K562 (cell line): Measurements from ENCODE around the gene FZD4. TPM values are rescaled to one million over a fixed set of nuclear protein-coding genes. Genes with fewer than 3 reads are reported as not detected.
A peak's percentile ranks its signal among the peaks of the same experiment; 100 is the strongest.

Source experiments
- BDP1 ChIP-seq: IDR thresholded peaks from 3 replicates; pipeline ENCODE4 v1.6.1; 2011; ENCODE audit not compliant: insufficient read length, insufficient read depth
- CBFB ChIP-seq: sonication (generic); formaldehyde crosslinking; IDR thresholded peaks from 2 replicates; pipeline ENCODE4 v1.4.0; 2020; ENCODE audit warnings: mild to moderate bottlenecking, missing genetic modification reagents
- CXXC5 ChIP-seq: fragments of 250-450 bp; sonication (Bioruptor Pico); IDR thresholded peaks from 2 replicates; pipeline ENCODE4 v1.8.0; 2022; ENCODE audit warnings: inconsistent platforms, mild to moderate bottlenecking, moderate library complexity
- EHMT2 ChIP-seq: fragments of 450-650 bp; IDR thresholded peaks from 2 replicates; pipeline ENCODE4 v1.6.1; 2018; ENCODE audit warnings: antibody characterized with exemption
- KAT8 ChIP-seq: fragments of 450-650 bp; IDR thresholded peaks from 2 replicates; pipeline ENCODE4 v1.6.1; 2016; ENCODE audit warnings: low read depth, mild to moderate bottlenecking
- KLF16 ChIP-seq: IDR thresholded peaks from 2 replicates; pipeline ENCODE4 v1.6.1; 2016; ENCODE audit warnings: antibody characterized with exemption
- POLR2AphosphoS5 ChIP-seq: IDR thresholded peaks from 2 replicates; pipeline ENCODE4 v1.6.1; 2011; ENCODE audit warnings: mild to moderate bottlenecking, low read depth, low read length, moderate library complexity; ENCODE audit not compliant: control insufficient read depth, insufficient read depth
- TAF1 ChIP-seq: IDR thresholded peaks from 2 replicates; pipeline ENCODE4 v1.6.1; 2011; ENCODE audit warnings: mild to moderate bottlenecking, low read length, moderate library complexity; ENCODE audit not compliant: insufficient read depth, control insufficient read depth, severe bottlenecking; ENCODE audit errors: extremely low read depth
- TCF3 ChIP-seq: sonication (generic); formaldehyde crosslinking; IDR thresholded peaks from 2 replicates; pipeline ENCODE4 v1.4.0; 2020; ENCODE audit warnings: mild to moderate bottlenecking, missing genetic modification reagents
- TEAD1 ChIP-seq, 2 experiments: fragments of 450-650 bp in 1 of 2; sonication (generic) in 1 of 2; formaldehyde crosslinking; IDR thresholded peaks; 2 replicates each; pipeline versions ENCODE4 v1.4.0 to v1.8.0; 2020 to 2022; ENCODE audit warnings: mild to moderate bottlenecking in 2 of 2, missing genetic modification reagents in 1 of 2
- TEAD2 ChIP-seq: fragments of 450-650 bp; IDR thresholded peaks from 2 replicates; pipeline ENCODE4 v1.6.1; 2016; ENCODE audit warnings: missing genetic modification characterization, control low read depth, missing compliant biosample characterization
- TSHZ1 ChIP-seq: fragments of 250-450 bp; sonication (Bioruptor Pico); IDR thresholded peaks from 2 replicates; pipeline ENCODE4 v1.4.0; 2020; ENCODE audit warnings: mild to moderate bottlenecking, moderate library complexity
- ZKSCAN8 ChIP-seq: fragments of 200-800 bp; sonication (Bioruptor generic); IDR thresholded peaks from 2 replicates; pipeline ENCODE4 v1.6.1; 2016; ENCODE audit warnings: missing genetic modification characterization, missing compliant biosample characterization
- ZNF134 ChIP-seq: fragments of 250-450 bp; sonication (Bioruptor Pico); conservative IDR thresholded peaks from 2 replicates; pipeline ENCODE4 v1.4.0; 2020
- polyA plus RNA-seq, 8 experiments: library from polyadenylated mRNA; depleted of rRNA in 4 of 8; stranded (reverse) in 5 of 8; unstranded in 3 of 8; fragments of >200 nt; fragmentation: Nextera tagmentation in 2 of 8; fragmentation: Illumina TruSeq in 1 of 8; extraction: Ambion mirVana in 2 of 8; extraction: Trizol in 1 of 8; gene quantifications; 2 replicates each; pipeline versions ENCODE4 v1.2.1 to v1.2.3, GENCODE V29; 2011 to 2014; ENCODE audit warnings: inconsistent platforms in 1 of 8, missing spikeins in 1 of 8
- total RNA-seq, 7 experiments: library from RNA; depleted of rRNA in 6 of 7; stranded (reverse); fragments of >200 nt in 6 of 7; fragmentation: Illumina TruSeq in 2 of 7; extraction: Trizol in 2 of 7; gene quantifications; 2 replicates each; pipeline versions ENCODE4 v1.2.1 to v1.2.3, GENCODE V29; 2011 to 2021; ENCODE audit warnings: low replicate concordance in 1 of 7

FZD4 gene
- total and polyA plus RNA-seq, 9 of the 15 experiments (the other 6 are each of a cell fraction or from before 2014, with no cell fraction given): 1.2 to 7.9 (median 5.8) TPM

DNA sequence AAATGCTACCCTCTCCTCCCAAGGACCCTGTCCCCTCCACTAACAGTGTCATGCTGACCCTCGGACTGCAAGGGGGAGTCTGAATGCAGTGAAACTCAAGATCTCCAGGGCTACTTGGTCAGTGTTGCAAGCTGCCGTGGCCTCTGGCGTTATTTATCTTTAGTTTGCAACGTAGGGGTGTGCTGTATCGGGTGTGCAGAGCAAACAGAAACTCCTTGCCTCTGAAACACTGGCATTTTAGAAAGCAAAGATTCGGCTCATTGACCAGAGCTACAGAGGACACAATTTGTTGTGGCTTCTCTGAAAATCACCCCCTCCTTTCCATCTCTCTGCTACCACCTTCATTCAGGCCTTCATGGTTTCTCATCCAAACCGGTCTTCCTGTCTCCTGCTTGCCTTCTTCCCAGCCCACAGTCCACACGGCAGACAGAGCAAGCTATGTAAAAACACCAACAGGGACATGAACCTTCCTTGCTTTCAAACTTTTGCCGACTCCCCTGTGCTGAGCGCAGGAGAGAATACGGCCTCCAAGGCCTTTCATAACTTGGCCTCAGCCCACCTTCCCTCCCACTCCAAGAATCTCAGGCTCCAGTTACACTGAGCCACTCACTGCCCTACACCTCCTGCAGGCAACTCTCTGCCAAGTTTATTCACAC lies 14.9 kb downstream of the FZD4 start (continued):
- TF ChIP-seq TEAD2 (tag) (0 out of 2 replicates have a peak, but pooled peaks have one; percentile 14), CBFB (no peak), ZKSCAN8 (CRISPR knock-in tag) (no peak), KLF16 (no peak), TAF1 (peak; percentile 18), POLR2AphosphoS5 (no peak), TEAD1 (CRISPR knock-in tag; IDR thresholded peaks at IDR 0.05) (0 out of 4 replicates have a peak, but pooled peaks of 1 of the 2 experiments have one; percentile 31), BDP1 (no peak), EHMT2 (no peak), CXXC5 (CRISPR knock-in tag) (peak; percentile 27; the same call in 1 of the 2 replicates), TCF3 (CRISPR knock-in tag) (peak; percentile 38; the same call in 1 of the 2 replicates), KAT8 (no peak), TSHZ1 (CRISPR knock-in tag) (no peak), ZNF134 (no peak)
